Effector memory CD4-positive, alpha-beta T cell (primary cell): Measurements from ENCODE around the gene SLC32A1.
A peak's percentile ranks its signal among the peaks of the same experiment; 100 is the strongest.

Source experiments
- DNase-seq, 3 donors: peaks; one replicate each; pipeline ENCODE4 v3.0.0-alpha.2; 2020
- H3K27ac ChIP-seq: 2 replicates; pipeline ENCODE4 v1.7.0; 2013; ENCODE audit warnings: mild to moderate bottlenecking, low read length, moderate library complexity; ENCODE audit not compliant: insufficient read depth, poor library complexity, severe bottlenecking
- H3K27me3 ChIP-seq: replicated peaks from 2 replicates; pipeline ENCODE4 v1.7.0; 2013; ENCODE audit warnings: mild to moderate bottlenecking, low read length; ENCODE audit not compliant: insufficient read depth, control insufficient read depth, poor library complexity, severe bottlenecking
- H3K36me3 ChIP-seq: 2 replicates; pipeline ENCODE4 v1.7.0; 2013; ENCODE audit warnings: mild to moderate bottlenecking, low read length, moderate library complexity; ENCODE audit not compliant: control insufficient read depth, insufficient read depth
- H3K4me1 ChIP-seq: 2 replicates; pipeline ENCODE4 v1.7.0; 2013; ENCODE audit warnings: low read length, mild to moderate bottlenecking; ENCODE audit not compliant: control insufficient read depth, insufficient read depth, poor library complexity, severe bottlenecking
- H3K4me3 ChIP-seq: 2 replicates; pipeline ENCODE4 v1.7.0; 2013; ENCODE audit warnings: low read length, low read depth, mild to moderate bottlenecking; ENCODE audit not compliant: insufficient read depth, poor library complexity, severe bottlenecking
- H3K9me3 ChIP-seq: 2 replicates; pipeline ENCODE4 v1.7.0; 2013; ENCODE audit warnings: mild to moderate bottlenecking, low read length, moderate library complexity; ENCODE audit not compliant: control insufficient read depth

The SLC32A1 gene

GRCh38 chr20:38730167-38730988 is 6.1 kb downstream of the SLC32A1 start:
- H3K36me3 ChIP-seq, result no peaks in the 10 kb centered on the region
- peaks cover 44% of the 10 kb centered on the region for H3K4me1 ChIP-seq
- peaks cover 68% of the 10 kb centered on the region for H3K27me3 ChIP-seq
- H3K9me3 ChIP-seq, result no peaks in the 10 kb centered on the region
- no peak for DNase-seq
- peak overlapping the region; percentile 47 for H3K4me3 ChIP-seq
- no peak overlapping the region for H3K27ac ChIP-seq

- H3K4me1 ChIP-seq, result peaks cover 36% of the 10 kb centered on the region
- H3K36me3 ChIP-seq, result no peaks in the 10 kb centered on the region
- peaks cover 61% of the 10 kb centered on the region for H3K27me3 ChIP-seq
- DNase-seq, result peak; percentile 48 to 58 (median 49)
- no peak overlapping the region for H3K27ac ChIP-seq
- H3K9me3 ChIP-seq, result no peaks in the 10 kb centered on the region
- peak overlapping the region; percentile 47 for H3K4me3 ChIP-seq
Observed at GRCh38 chr20:38730989-38731737, 6.9 kb downstream of the SLC32A1 start.

GRCh38 chr20:38731738-38732113 is 7.4 kb downstream of the SLC32A1 start:
- no peaks in the 10 kb centered on the region for H3K36me3 ChIP-seq
- DNase-seq, result no peak
- H3K4me3 ChIP-seq, result no peak overlapping the region
- H3K27me3 ChIP-seq, result peaks cover 56% of the 10 kb centered on the region
- no peaks in the 10 kb centered on the region for H3K9me3 ChIP-seq
- H3K4me1 ChIP-seq, result peaks cover 36% of the 10 kb centered on the region
- H3K27ac ChIP-seq, result no peak overlapping the region

- H3K36me3 ChIP-seq, result no peaks in the 10 kb centered on the region
- H3K27ac ChIP-seq, result no peak overlapping the region
- H3K27me3 ChIP-seq, result peaks cover 43% of the 10 kb centered on the region
- DNase-seq, result no peak
- H3K4me3 ChIP-seq, result no peak overlapping the region
- no peaks in the 10 kb centered on the region for H3K9me3 ChIP-seq
- H3K4me1 ChIP-seq, result peaks cover 27% of the 10 kb centered on the region
Observed at GRCh38 chr20:38732981-38733380, 8.7 kb downstream of the SLC32A1 start.

- Histone ChIP-seq H3K27ac (no peak overlapping the region), H3K36me3 (no peaks in the 10 kb centered on the region), H3K9me3 (no peaks in the 10 kb centered on the region), H3K4me3 (no peak overlapping the region), H3K4me1 (peaks cover 12% of the 10 kb centered on the region), H3K27me3 (peaks cover 21% of the 10 kb centered on the region)
- no peak for DNase-seq
Observed at GRCh38 chr20:38735172-38735571, 10.9 kb downstream of the SLC32A1 start.

- H3K9me3 ChIP-seq, result no peaks in the 10 kb centered on the region
- no peak for DNase-seq
- peaks cover 8% of the 10 kb centered on the region for H3K27me3 ChIP-seq
- no peak overlapping the region for H3K27ac ChIP-seq
- H3K36me3 ChIP-seq, result no peaks in the 10 kb centered on the region
- no peak overlapping the region for H3K4me3 ChIP-seq
- H3K4me1 ChIP-seq, result no peaks in the 10 kb centered on the region
Observed at GRCh38 chr20:38737887-38738286, 13.6 kb downstream of the SLC32A1 start.

- Histone ChIP-seq H3K9me3 (no peaks in the 10 kb centered on the region), H3K27me3 (no peaks in the 10 kb centered on the region), H3K4me1 (peaks cover 13% of the 10 kb centered on the region), H3K4me3 (no peak overlapping the region), H3K27ac (no peak overlapping the region), H3K36me3 (no peaks in the 10 kb centered on the region)
- no peak for DNase-seq
Observed at GRCh38 chr20:38745757-38746156, 21.5 kb downstream of the SLC32A1 start.

GRCh38 chr20:38747495-38748096 is 23.3 kb downstream of the SLC32A1 start:
- H3K36me3 ChIP-seq, result peaks cover 7% of the 10 kb centered on the region
- H3K27ac ChIP-seq, result peak overlapping the region; percentile 93
- peak overlapping the region; percentile 90 for H3K4me3 ChIP-seq
- no peaks in the 10 kb centered on the region for H3K9me3 ChIP-seq
- DNase-seq, result no peak
- H3K4me1 ChIP-seq, result peaks cover 13% of the 10 kb centered on the region
- H3K27me3 ChIP-seq, result no peaks in the 10 kb centered on the region

- Histone ChIP-seq H3K4me1 (peaks cover 13% of the 10 kb centered on the region), H3K27ac (peak within 1 kb of the TSS; percentile 93), H3K9me3 (no peaks in the 10 kb centered on the region), H3K36me3 (peaks cover 14% of the 10 kb centered on the region), H3K4me3 (peak within 1 kb of the TSS; percentile 90), H3K27me3 (no peaks in the 10 kb centered on the region)
- peak; percentile 94 to 96 (median 94) for DNase-seq
Observed at GRCh38 chr20:38748097-38748860, 24.0 kb downstream of the SLC32A1 start, which contains the start of gene ACTR5. ACTR5 (plus strand) TSS chr20:38748460; CDS start chr20:38748479, 19 bp downstream.
